KBM-7 (cell line): Measurements from ENCODE around the gene PSMB10.
"Not testable (repeated sequence)": the region's sequence is repeated elsewhere in the genome, so short reads cannot be mapped to it uniquely, and the experiment has no call there.

Experiments used
- DNase-seq: peaks from one replicate; pipeline ENCODE4 v3.0.0-alpha.2; 2015
- in situ Hi-C: fragments of 300-500 bp; cut with MboI; formaldehyde crosslinking; loops from 2 replicates; pipeline ENCODE4 v1.14.3; 2020; ENCODE audit warnings: low sequenced_read_pairs, low pct_unique_long_range_greater_than_20kb, mixed read lengths

PSMB10 gene

GRCh38 chr16:67943619-67944504 is 7.2 kb upstream of the PSMB10 start, which contains the start of gene LCAT:
TSS of gene LCAT (minus strand) at chr16:67944120. CDS start at chr16:67944101, 19 bp downstream.
- DNase-seq, result no peak
- in situ Hi-C loops, result no loop called here

GRCh38 chr16:67943256-67943618 is 6.6 kb upstream of the PSMB10 start:
- in situ Hi-C loops, result no loop called here
- no peak for DNase-seq

DNA sequence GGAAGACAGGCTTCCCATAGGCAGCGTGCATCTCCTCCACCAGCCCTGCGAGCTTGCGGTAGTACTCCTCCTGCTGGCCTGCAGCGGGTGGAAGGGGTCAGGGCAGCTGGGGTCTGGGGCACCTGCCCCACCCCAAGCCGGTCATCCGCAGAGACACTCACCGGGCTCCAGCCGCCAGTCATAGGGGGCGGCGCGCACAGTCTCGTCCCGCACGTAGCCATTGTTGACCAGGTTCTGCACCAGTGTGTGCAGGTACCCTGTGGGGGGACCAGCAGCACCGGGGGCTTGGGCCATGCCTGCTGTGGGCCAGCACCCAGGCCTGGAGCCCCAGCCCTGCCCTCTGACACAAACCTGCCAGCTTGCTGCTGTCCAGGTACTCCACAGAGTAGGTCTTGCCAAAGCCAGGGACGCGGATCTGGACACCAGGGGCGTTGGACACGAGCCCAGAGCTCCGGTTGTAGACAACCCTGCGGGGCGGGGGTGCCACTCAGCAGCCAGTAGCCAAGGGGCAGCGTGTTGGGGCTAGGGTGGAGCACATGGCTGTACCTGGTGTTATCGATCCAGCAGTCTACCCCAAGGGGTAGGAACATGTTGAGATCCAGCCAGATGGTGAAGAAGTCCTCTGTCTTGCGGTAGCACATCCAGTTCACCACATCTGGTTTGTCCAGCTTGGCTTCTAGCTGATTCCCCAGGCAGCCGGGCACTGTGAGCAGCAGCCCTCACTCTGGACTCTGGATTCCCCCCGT is 6.0 kb upstream of the PSMB10 start:
- DNase-seq, result no peak
- in situ Hi-C loops, result no loop called here

- in situ Hi-C loops, result no loop called here
- DNase-seq, result peak; percentile 54
Measured at GRCh38 chr16:67942200-67942509, 5.5 kb upstream of the PSMB10 start.

GRCh38 chr16:67941469-67942199 is 5.0 kb upstream of the PSMB10 start:
- in situ Hi-C loops, result no loop called here
- no peak for DNase-seq

- DNase-seq, result no peak
- in situ Hi-C loops, result no loop called here
Measured at GRCh38 chr16:67940446-67941089, 3.9 kb upstream of the PSMB10 start.

DNA sequence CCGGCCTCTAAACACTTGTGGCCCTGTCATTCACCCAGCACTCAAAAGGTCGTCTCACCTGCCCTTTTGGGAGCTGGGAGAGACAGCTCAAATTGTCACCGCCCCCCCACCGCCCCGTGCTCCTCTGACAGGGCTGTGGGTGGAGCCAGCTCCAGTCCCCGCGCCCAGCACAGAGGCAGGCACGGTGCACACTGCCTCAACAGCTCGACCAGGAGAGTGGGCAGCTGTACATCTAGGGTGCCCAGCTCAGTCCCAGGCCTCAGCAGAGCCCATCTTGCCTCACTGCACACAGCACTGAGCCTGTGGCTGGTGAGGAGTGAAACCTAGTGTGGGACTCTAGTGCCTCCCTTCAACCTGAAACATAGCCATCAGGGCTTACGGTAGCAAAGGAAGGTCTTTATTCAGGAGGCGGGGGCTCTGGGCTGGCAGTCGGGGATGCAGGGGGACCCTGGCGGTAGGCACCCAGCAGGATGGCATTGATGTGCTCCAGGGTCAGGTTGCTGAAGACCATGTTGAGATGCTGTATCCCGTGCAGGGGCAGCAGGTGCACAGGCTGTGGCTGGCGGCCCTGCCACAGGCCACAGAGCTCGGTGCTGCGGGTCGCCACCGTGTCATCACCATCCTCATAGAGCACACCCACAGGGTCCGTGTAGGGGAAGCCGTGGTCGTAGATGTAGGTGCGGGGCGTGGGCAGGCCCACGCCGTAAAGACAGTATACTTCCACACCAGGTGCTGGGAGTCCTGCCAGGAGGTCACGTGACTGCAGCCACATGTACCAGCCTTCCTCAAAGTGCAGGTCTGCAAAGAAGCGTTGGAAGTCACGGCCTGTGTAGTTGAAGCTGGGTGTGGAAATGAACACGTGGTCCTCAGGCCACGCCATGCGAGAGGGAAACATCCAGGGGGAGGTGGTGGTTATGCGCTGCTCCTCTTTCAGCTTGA is 3.1 kb upstream of the PSMB10 start:
- DNase-seq, result no peak
- in situ Hi-C loops, result no loop called here

GRCh38 chr16:67937713-67938112 is 1.1 kb upstream of the PSMB10 start:
- DNase-seq, in situ Hi-C loops: not testable (repeated sequence)

- DNase-seq, result peak; percentile 89
- in situ Hi-C loops, result no loop called here
Measured at GRCh38 chr16:67936880-67937605, 393 bp upstream of the PSMB10 start.

- in situ Hi-C loops, result no loop called here
- peak; percentile 96 for DNase-seq
Measured at GRCh38 chr16:67935402-67936123, 1.1 kb downstream of the PSMB10 start.

- in situ Hi-C loops, result no loop called here
- no peak for DNase-seq
Measured at GRCh38 chr16:67935101-67935401, 1.6 kb downstream of the PSMB10 start.

DNA sequence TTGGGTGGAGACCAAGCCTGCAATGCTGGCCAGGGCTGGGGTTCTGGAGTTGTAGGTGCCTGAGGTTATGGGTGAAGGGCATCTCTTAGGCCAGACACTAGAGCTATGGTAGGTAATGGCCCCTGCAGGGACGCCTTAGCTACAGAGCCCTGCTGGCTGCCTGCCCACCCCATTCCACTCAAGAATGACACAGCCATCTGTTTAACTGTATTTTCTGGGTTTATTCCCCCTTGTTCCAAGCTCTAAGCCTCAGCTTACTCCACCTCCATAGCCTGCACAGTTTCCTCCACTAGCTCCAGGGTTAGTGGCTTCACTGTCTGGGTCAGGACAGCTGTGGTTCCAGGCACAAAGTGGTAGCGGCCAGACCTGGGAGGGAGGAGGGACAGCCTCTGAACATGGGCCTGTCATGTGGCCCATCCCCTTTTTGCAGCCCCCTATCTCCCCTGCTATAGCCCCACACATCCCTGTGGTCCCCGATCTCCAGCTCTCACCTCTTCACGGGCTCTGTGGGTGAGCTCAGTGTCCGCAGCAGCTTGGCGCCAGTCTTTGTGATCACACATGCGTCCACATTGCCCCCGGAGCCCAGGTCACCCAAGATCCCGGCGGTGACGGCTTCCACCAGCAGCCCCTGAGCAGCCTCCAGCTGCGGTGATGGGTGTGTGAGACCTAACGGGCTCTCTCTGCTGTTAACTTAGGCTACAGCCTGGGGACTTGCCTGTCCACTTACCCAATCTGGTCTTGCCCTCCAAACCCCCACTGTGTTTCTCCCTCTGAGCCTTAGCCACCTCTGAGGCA is 2.1 kb downstream of the PSMB10 start:
- in situ Hi-C loops, result no loop called here
- DNase-seq, result no peak

DNA sequence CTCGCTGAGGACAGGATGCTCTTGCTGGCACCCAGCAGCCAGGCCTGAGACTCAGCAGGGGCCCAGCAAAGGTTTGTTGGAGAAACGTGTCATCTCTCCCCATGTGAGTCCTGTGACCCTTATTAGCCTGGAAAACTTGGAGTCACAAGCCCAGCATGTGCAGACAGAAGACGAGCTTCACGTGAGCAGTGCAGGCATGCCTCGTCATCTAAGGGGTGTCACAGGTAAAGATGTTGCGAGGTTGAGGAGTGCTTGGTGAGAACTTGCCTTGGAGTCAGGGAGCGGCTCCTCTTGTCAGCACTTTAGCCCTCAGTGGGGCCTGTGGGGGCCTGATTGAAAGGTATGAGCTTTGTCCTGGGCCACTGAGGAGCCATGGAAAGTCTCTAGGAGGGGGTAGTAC is 2.8 kb downstream of the PSMB10 start:
- in situ Hi-C loops, result no loop called here
- DNase-seq, result no peak

DNA sequence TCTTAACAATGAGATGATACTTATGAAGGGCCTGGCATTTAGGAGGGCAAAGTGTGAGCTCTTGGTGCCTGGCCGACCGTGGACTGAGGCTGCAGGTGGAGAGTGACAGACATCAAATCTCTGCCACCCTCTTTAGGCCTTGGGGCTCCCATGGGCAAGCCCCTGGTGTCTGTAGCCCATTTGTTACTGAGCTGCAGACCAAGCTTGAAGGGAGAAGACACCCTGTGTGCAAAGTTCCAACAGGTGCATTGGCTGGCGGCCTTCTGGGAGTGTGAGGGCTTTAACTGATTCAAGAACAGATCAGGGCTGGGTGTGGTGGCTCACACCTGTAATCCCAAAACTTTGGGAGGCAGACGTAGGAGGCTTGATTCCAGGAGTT is 4.2 kb downstream of the PSMB10 start:
- in situ Hi-C loops, result no loop called here
- no peak for DNase-seq

GRCh38 chr16:67931712-67932461 is 4.8 kb downstream of the PSMB10 start, which contains the start of gene CTRL:
TSS of gene CTRL (minus strand) at chr16:67931862. CDS start at chr16:67931852, 10 bp downstream.
- in situ Hi-C loops, result no loop called here
- no peak for DNase-seq

GRCh38 chr16:67930678-67931211 is 5.9 kb downstream of the PSMB10 start:
- in situ Hi-C loops, result no loop called here
- no peak for DNase-seq
